Measurements from ENCODE around the gene PLXDC2.

DNA sequence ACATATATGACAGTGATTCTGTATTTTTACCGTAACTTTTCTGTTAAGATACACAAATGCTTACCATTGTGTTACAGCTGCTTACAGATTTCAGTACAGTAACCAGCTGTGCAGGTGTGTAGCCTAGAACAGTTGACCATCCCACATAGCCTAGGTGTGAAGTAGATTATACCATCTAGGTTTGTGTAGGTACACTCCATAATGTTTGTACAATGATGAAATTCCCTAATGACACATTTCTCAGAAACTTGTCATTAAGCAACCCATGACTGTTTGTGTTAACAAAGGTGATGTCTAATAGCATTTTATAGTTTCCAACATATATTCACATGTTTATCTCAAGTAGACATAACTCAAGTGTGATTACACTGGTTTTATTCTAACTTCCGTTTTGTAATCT lies 218.5 kb downstream of the PLXDC2 start:
- TF ChIP-seq CTCF (IDR thresholded peaks at IDR 0.05): no peak
- TF ChIP-seq POLR2A (IDR thresholded peaks at IDR 0.05): no peak

Measured in Peyer's patch (tissue), 4 donors.